GM12878 (cell line): ENCODE results near the gene CCDC12. TPM values are rescaled to one million over a fixed set of nuclear protein-coding genes. Genes with fewer than 3 reads are reported as not detected.

ENCODE experiments used
- ATAC-seq: fragments of 200-7000 bp; cut with Tn5 transposase; 3 replicates; pipeline ENCODE4 v1.9.1; 2020; ENCODE audit warnings: mild to moderate bottlenecking, moderate library complexity
- BruUV-seq: library from RNA; stranded (reverse); fragments of 400-500 nt; replicated peaks from 2 replicates; lab custom pipeline; 2021; lab: Mats Ljungman, UMichigan
- CTCF ChIA-PET: fragments of 300-600 bp; sonication (Branson Sonifier 250); formaldehyde crosslinking; extraction: SDS; loops from one replicate; lab custom pipeline; 2021; ENCODE audit warnings: inconsistent platforms; lab: Yijun Ruan, JAX
- POLR2A ChIA-PET: fragments of 350-600 bp; formaldehyde crosslinking; extraction: SDS; loops from one replicate; lab custom pipeline; 2021; ENCODE audit warnings: inconsistent platforms; lab: Charles Lee
- RAD21 ChIA-PET: fragments of 300-600 bp; sonication (Branson Sonifier 250); formaldehyde crosslinking; loops from one replicate; lab custom pipeline; 2023; ENCODE audit warnings: antibody characterized with exemption; ENCODE audit not compliant: unreplicated experiment; lab: Charles Lee
- SMC1A ChIA-PET: fragments of 300-600 bp; sonication (Branson Sonifier 250); formaldehyde crosslinking; loops from one replicate; lab custom pipeline; 2023; ENCODE audit not compliant: unreplicated experiment, uncharacterized antibody; lab: Charles Lee
- DNase-seq: peaks from one replicate; pipeline ENCODE4 v3.0.0-alpha.2; 2011; ENCODE audit warnings: low read depth, low spot score
- FAIRE-seq: peaks from 3 replicates; lab custom pipeline; 2011; peaks lifted over from hg19 to GRCh38; lab: Jason Lieb, UNC
- H2AFZ ChIP-seq: 2 replicates; pipeline ENCODE4 v1.6.0; 2011; ENCODE audit warnings: low read depth, low read length, control low read depth; ENCODE audit not compliant: control insufficient read depth
- H3K27ac ChIP-seq: 2 replicates; pipeline ENCODE4 v1.5.1; 2011; ENCODE audit warnings: control low read depth; ENCODE audit not compliant: control insufficient read depth, insufficient read depth
- H3K27me3 ChIP-seq, 2 experiments: replicated peaks in 1 of 2; 2 replicates each; pipeline versions ENCODE4 v1.6.0 to v1.6.1; 2011; ENCODE audit warnings: low read length in 1 of 2; ENCODE audit not compliant: control insufficient read depth in 2 of 2, insufficient read depth in 2 of 2
- H3K36me3 ChIP-seq, 2 experiments: 2 replicates each; pipeline ENCODE4 v1.5.1; 2011; ENCODE audit warnings: low read length in 1 of 2; ENCODE audit not compliant: control insufficient read depth in 2 of 2, insufficient read depth in 2 of 2
- H3K4me1 ChIP-seq: 2 replicates; pipeline ENCODE4 v1.6.1; 2011; ENCODE audit warnings: mild to moderate bottlenecking, low read length, moderate library complexity, mixed read lengths; ENCODE audit not compliant: control insufficient read depth, insufficient read depth
- H3K4me2 ChIP-seq: 2 replicates; pipeline ENCODE4 v1.6.0; 2011; ENCODE audit warnings: control low read depth; ENCODE audit not compliant: control insufficient read depth, insufficient read depth
- H3K4me3 ChIP-seq: fragments of 200-600 bp; sonication (generic); 2 replicates; pipeline ENCODE4 v1.5.1; 2016
- H3K79me2 ChIP-seq: 2 replicates; pipeline ENCODE4 v1.6.0; 2011; ENCODE audit warnings: low read length; ENCODE audit not compliant: control insufficient read depth, insufficient read depth
- H3K9ac ChIP-seq: 2 replicates; pipeline ENCODE4 v1.8.0; 2011; ENCODE audit warnings: low read length, control low read depth, mixed read lengths; ENCODE audit not compliant: control insufficient read depth, insufficient read depth
- H3K9me3 ChIP-seq: replicated peaks from 3 replicates; pipeline ENCODE4 v1.5.1; 2011; ENCODE audit warnings: mild to moderate bottlenecking, low read length; ENCODE audit not compliant: control insufficient read depth, insufficient read depth
- H4K20me1 ChIP-seq: 2 replicates; pipeline ENCODE4 v1.6.0; 2011; ENCODE audit not compliant: control insufficient read depth, insufficient read depth
- CBX5 ChIP-seq: sonication (generic); IDR thresholded peaks from 2 replicates; pipeline ENCODE4 v1.6.1; 2016; ENCODE audit warnings: low read depth, moderate library complexity, mild to moderate bottlenecking, inconsistent platforms
- DPF2 ChIP-seq: fragments of 450-650 bp; IDR thresholded peaks from 2 replicates; pipeline ENCODE4 v1.6.1; 2017; ENCODE audit warnings: mild to moderate bottlenecking
- POLR2A ChIP-seq: IDR thresholded peaks from 2 replicates; pipeline ENCODE4 v1.6.1; 2011; ENCODE audit warnings: low read depth, mild to moderate bottlenecking, low read length
- POLR2AphosphoS5 ChIP-seq: IDR thresholded peaks from 2 replicates; pipeline ENCODE4 v1.6.1; 2011; ENCODE audit warnings: mild to moderate bottlenecking, low read length, inconsistent platforms
- RFX5 ChIP-seq: IDR thresholded peaks from 2 replicates; pipeline ENCODE4 v1.6.1; 2011; ENCODE audit warnings: low read depth, low read length, improper control_type of control experiment
- RUNX3 ChIP-seq: IDR thresholded peaks from 2 replicates; pipeline ENCODE4 v1.6.1; 2012; ENCODE audit warnings: low read length, inconsistent platforms
- WGBS: methylation state at CpG from one replicate; pipeline ENCODE4 v1.1.6; 2016; ENCODE audit warnings: low lambda C conversion rate; ENCODE audit not compliant: insufficient replicate concordance, insufficient coverage; ENCODE audit errors: missing lambda C conversion rate; 5-methylcytosine and 5-hydroxymethylcytosine counted together
- in situ Hi-C: fragments of 300-500 bp; cut with MboI; formaldehyde crosslinking; loops from 9 replicates; pipeline ENCODE4 v1.14.3; 2018; ENCODE audit warnings: mixed read lengths
- intact Hi-C: fragments of 100-400 bp; cut with micrococcal nuclease; formaldehyde crosslinking; loops from one replicate; pipeline ENCODE4 v1.14.2; 2022; ENCODE audit not compliant: unreplicated experiment
- polyA plus RNA-seq, 11 experiments: library from polyadenylated mRNA; depleted of rRNA in 4 of 11; unstranded in 6 of 11; stranded (reverse) in 5 of 11; fragments of >200 nt; fragmentation: Nextera tagmentation in 4 of 11; fragmentation: Illumina TruSeq in 1 of 11; extraction: Ambion mirVana in 4 of 11; extraction: Trizol in 1 of 11; gene quantifications; 1 replicate in 1 of 11; 2 replicates in 10 of 11; pipeline versions ENCODE4 v1.2.1 to v1.2.3, GENCODE V29; 2011 to 2016; ENCODE audit warnings: inconsistent platforms in 2 of 11, missing spikeins in 2 of 11, low read depth in 1 of 11
- total RNA-seq, 4 experiments: library from RNA; depleted of rRNA in 3 of 4; stranded (reverse); fragments of >200 nt in 3 of 4; fragmentation: Illumina TruSeq in 1 of 4; extraction: Trizol in 1 of 4; gene quantifications; 2 replicates each; pipeline versions ENCODE4 v1.2.1 to v1.2.3, GENCODE V29; 2013 to 2021

The CCDC12 gene
- total and polyA plus RNA-seq, 10 of the 15 experiments (the other 5 are each of a cell fraction or from before 2014, with no cell fraction given), result 9.2 to 91.4 (median 61.3) TPM

GRCh38 chr3:46918634-46919033 is 57.9 kb downstream of the CCDC12 start:
- in situ Hi-C loops, result no loop called here
- H3K79me2 ChIP-seq, result no peaks in the 10 kb centered on the region; the same call in 1 of the 2 replicates
- DNase-seq (no peak), FAIRE-seq (no peak), ATAC-seq (no peak)
- no peak overlapping the region for H3K9ac ChIP-seq
- H2AFZ ChIP-seq, result no peak overlapping the region
- no peaks in the 10 kb centered on the region for H4K20me1 ChIP-seq
- ChIA-PET SMC1A (interaction anchor here (0.9 to 1.8 kb wide), 5 partner anchors 9 to 79 kb away, joined by 3 to 4 read pairs (median 4); no protein-coding TSS in a partner anchor), CTCF (interaction anchor here (1.0 to 3.1 kb wide), 3 partner anchors 9 to 452 kb away, joined by 3 to 13 read pairs (median 4); no protein-coding TSS in a partner anchor), POLR2A (interaction anchor here (0.6 kb wide), 1 partner anchor 70 kb away, joined by 3 read pairs; no protein-coding TSS in a partner anchor), RAD21 (no interaction called here)
- peaks cover 17% of the 10 kb centered on the region; the same call in 2 of the 3 replicates for H3K9me3 ChIP-seq
- no peak overlapping the region for H3K4me3 ChIP-seq
- H3K27me3 ChIP-seq, result no peaks in the 10 kb centered on the region
- intact Hi-C loops, result no loop called here
- no TSS peak for BruUV-seq
- TF ChIP-seq POLR2AphosphoS5, result peak; percentile 27; the same call in 1 of the 2 replicates
- 0 out of 2 replicates have a peak, but pooled peaks have one; percentile 50 for TF ChIP-seq POLR2A
- TF ChIP-seq RUNX3, result no peak
- TF ChIP-seq DPF2, result no peak
- H3K4me1 ChIP-seq, result peaks cover 8% of the 10 kb centered on the region; the same call in 1 of the 2 replicates
- no peak overlapping the region for H3K4me2 ChIP-seq
- H3K27ac ChIP-seq, result no peak overlapping the region
- H3K36me3 ChIP-seq, result peaks cover 33 to 54% of the 10 kb centered on the region in 2 experiments
- WGBS, result 92% methylated on average over 4 of the region's 4 CpGs

GRCh38 chr3:46918202-46918601 is 58.3 kb downstream of the CCDC12 start:
- Histone ChIP-seq H4K20me1 (no peaks in the 10 kb centered on the region), H3K9me3 (peaks cover 17% of the 10 kb centered on the region; the same call in 2 of the 3 replicates), H3K27me3 (no peaks in the 10 kb centered on the region), H3K9ac (no peak overlapping the region), H3K4me2 (no peak overlapping the region)
- intact Hi-C loops, result no loop called here
- CTCF ChIA-PET, result interaction anchor here (1.0 to 3.1 kb wide), 2 partner anchors 9 to 452 kb away, joined by 3 to 13 read pairs; no protein-coding TSS in a partner anchor
- TF ChIP-seq RFX5 (no peak), CBX5 (no peak), RUNX3 (peak; percentile 78)
- TF ChIP-seq, all 136 proteins: peak for 1
- WGBS, result 93% methylated on average over 1 of the region's 1 CpG
- Histone ChIP-seq H3K4me1 (peaks cover 8% of the 10 kb centered on the region; the same call in 1 of the 2 replicates), H2AFZ (no peak overlapping the region), H3K36me3 (peaks cover 29 to 57% of the 10 kb centered on the region in 2 experiments), H3K79me2 (no peaks in the 10 kb centered on the region; the same call in 1 of the 2 replicates), H3K27ac (no peak overlapping the region), H3K4me3 (no peak overlapping the region)
- no peak for DNase-seq
- in situ Hi-C loops, result no loop called here
- no peak for ATAC-seq
- no TSS peak for BruUV-seq
- ChIA-PET SMC1A (interaction anchor here (1.3 to 1.8 kb wide), 2 partner anchors 10 to 18 kb away, joined by 4 read pairs; no protein-coding TSS in a partner anchor), RAD21 (no interaction called here), POLR2A (no interaction called here)
- no peak for FAIRE-seq
